BE2C (cell line): Measurements from ENCODE around the gene ZNRD2.

Experiments
- DNase-seq: peaks from one replicate; pipeline ENCODE4 v3.0.0-alpha.2; 2020
- H3K27me3 ChIP-seq: fragments of 250-450 bp; sonication (Bioruptor Pico); 2 replicates; pipeline ENCODE4 v1.5.1; 2020; ENCODE audit warnings: mild to moderate bottlenecking
- H3K36me3 ChIP-seq: fragments of 250-450 bp; sonication (Bioruptor Pico); 2 replicates; pipeline ENCODE4 v1.5.1; 2020; ENCODE audit warnings: mild to moderate bottlenecking
- H3K4me1 ChIP-seq: fragments of 250-450 bp; sonication (Bioruptor Pico); 2 replicates; pipeline ENCODE4 v1.5.1; 2020
- H3K4me3 ChIP-seq: 2 replicates; pipeline ENCODE4 v1.5.1; 2011; ENCODE audit warnings: low read depth, low read length
- H3K9me3 ChIP-seq: fragments of 250-450 bp; sonication (Bioruptor Pico); 2 replicates; pipeline ENCODE4 v1.5.1; 2020
- TF ChIP-seq, protein P1 (sequence below): IDR thresholded peaks from 2 replicates; pipeline ENCODE4 v1.5.1; 2012; ENCODE audit warnings: mild to moderate bottlenecking, low read depth, low read length

Gene ZNRD2

DNA sequence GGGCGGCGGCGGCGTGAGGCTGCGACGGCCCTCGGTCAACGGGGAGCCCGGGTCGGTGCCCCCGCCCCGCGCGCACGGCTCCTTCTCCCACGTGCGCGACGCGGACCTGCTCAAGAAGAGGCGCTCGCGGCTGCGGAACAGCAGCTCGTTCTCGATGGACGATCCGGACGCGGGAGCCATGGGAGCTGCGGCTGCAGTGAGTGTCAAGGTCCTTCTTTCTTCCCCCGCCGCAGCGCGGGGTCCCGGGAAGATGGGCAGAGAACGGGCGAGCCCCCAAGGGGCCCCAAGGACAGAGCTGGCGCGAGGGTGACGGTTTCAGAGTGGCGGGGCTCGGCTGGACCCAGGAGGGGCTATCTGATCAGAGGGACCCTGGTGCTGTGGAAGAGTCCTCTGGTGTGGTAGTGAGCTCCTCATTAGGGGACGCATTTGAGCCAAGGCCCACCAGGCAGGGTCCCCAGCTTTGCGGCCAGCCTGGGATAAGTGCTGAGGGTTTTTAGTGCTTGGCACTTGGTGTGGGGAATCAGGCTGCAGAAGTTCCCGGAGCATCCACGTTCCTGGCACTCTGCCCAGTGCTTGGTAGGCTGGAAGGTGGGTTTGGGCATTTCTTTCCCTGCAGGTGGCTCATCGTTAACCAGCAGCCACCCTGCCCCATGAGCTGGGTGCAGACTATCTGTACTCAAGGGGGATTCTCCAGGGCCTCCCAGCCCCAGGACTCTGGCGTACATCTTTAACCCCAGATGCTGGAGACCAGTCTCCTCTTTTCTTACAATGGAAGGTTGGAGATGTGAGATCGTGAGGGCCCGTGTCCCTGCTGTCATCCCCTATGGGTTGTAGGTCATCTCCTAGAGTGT, 15.3 kb downstream of the ZNRD2 start:
- H3K4me3 ChIP-seq, result no peak overlapping the region
- H3K36me3 ChIP-seq, result no peaks in the 10 kb centered on the region
- no peaks in the 10 kb centered on the region for H3K4me1 ChIP-seq
- H3K27me3 ChIP-seq, result no peaks in the 10 kb centered on the region
- H3K9me3 ChIP-seq, result no peaks in the 10 kb centered on the region
- peak; percentile 34 for DNase-seq
- TF ChIP-seq, protein P1, sequence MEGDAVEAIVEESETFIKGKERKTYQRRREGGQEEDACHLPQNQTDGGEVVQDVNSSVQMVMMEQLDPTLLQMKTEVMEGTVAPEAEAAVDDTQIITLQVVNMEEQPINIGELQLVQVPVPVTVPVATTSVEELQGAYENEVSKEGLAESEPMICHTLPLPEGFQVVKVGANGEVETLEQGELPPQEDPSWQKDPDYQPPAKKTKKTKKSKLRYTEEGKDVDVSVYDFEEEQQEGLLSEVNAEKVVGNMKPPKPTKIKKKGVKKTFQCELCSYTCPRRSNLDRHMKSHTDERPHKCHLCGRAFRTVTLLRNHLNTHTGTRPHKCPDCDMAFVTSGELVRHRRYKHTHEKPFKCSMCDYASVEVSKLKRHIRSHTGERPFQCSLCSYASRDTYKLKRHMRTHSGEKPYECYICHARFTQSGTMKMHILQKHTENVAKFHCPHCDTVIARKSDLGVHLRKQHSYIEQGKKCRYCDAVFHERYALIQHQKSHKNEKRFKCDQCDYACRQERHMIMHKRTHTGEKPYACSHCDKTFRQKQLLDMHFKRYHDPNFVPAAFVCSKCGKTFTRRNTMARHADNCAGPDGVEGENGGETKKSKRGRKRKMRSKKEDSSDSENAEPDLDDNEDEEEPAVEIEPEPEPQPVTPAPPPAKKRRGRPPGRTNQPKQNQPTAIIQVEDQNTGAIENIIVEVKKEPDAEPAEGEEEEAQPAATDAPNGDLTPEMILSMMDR, result no peak

DNA sequence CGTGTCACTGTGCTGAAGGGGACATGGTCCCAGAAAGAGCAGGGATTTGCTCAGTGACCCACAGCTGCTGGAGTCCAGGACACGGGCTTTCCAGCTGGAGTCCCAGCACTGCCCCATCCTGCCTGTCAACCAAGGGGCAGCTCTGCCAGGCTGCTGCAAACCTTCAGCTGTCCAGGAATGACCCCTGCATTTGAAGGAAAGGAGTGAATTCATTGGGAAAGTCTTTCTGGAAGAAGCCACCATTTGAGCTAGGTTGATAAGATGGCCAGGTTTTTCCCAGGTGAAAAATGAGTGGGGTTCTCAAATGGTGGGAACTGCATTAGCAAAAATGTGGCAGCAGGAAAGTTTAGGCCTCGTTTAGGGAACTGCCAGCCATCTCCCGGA, 16.0 kb downstream of the ZNRD2 start:
- Histone ChIP-seq H3K9me3 (no peaks in the 10 kb centered on the region), H3K4me1 (no peaks in the 10 kb centered on the region), H3K36me3 (no peaks in the 10 kb centered on the region), H3K4me3 (no peak overlapping the region), H3K27me3 (no peaks in the 10 kb centered on the region)
- DNase-seq, result no peak
- TF ChIP-seq, protein P1, result no peak

DNA sequence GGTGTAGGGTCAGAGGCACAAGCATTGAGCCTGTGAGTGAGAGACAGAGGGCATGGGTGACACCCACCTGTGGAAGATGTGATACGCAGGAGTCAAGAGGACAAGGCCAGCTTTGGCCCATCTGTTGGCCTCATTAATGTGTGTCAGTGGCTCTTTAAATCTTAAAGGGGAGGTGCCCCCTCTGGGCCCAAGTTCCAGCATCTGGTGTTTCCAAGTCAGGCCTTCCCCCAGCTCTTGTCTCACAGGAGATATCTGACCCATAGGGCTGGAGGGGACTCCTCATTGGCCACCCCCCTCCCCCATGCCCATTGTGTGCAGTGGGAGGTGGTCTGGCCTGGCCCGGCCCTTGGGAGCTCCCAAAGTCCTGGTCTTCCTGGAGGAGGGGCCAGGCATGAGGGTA, 16.4 kb downstream of the ZNRD2 start:
- Histone ChIP-seq H3K4me3 (no peak overlapping the region), H3K4me1 (no peaks in the 10 kb centered on the region), H3K9me3 (no peaks in the 10 kb centered on the region), H3K36me3 (no peaks in the 10 kb centered on the region), H3K27me3 (no peaks in the 10 kb centered on the region)
- TF ChIP-seq, protein P1, result no peak
- DNase-seq, result no peak

DNA sequence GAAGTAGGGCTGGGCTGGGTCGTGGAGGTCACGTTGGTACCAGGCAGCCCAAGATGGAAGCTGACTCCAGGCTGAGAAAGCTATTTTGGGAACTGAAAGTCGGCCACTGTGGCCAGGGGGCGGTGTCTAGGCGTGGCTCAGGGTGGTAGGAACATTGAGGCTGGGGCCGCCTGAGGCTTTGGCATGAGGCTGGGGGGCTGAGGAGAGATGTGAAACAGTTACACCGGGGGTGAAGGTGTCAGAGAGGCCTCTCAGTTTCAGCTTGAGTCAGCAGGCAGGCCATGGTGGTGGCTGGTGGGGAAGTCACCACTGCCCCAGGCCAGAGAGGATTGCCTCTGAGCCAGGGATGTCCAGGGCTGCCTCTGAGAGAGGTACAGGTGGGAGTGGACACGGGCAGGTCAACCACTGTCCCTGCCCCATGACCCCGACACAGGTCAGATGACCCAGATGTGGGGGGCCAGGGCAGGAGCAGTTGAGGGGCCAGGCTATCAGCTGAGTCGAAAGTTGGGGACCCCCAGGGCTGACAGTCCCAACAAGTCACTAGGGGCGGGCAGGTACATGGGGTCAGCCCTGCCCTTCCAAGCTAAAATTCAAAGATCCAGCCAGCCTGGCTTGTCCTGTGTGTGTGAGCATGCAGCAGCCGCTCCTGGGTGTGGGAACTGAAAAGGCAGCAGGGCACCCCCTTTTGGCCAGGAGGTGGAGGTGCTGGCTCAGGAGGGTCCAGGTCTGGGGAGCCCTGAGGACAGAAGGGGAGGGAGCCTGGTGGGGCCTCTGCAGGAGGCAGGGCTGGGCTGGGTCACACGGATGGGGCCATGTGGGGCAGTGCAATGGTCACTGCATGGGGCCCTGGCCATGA, 18.1 kb downstream of the ZNRD2 start:
- Histone ChIP-seq H3K27me3 (no peaks in the 10 kb centered on the region), H3K9me3 (no peaks in the 10 kb centered on the region), H3K4me1 (no peaks in the 10 kb centered on the region), H3K4me3 (no peak overlapping the region), H3K36me3 (no peaks in the 10 kb centered on the region)
- DNase-seq, result peak; percentile 50
- TF ChIP-seq, protein P1, result peak; percentile 48

DNA sequence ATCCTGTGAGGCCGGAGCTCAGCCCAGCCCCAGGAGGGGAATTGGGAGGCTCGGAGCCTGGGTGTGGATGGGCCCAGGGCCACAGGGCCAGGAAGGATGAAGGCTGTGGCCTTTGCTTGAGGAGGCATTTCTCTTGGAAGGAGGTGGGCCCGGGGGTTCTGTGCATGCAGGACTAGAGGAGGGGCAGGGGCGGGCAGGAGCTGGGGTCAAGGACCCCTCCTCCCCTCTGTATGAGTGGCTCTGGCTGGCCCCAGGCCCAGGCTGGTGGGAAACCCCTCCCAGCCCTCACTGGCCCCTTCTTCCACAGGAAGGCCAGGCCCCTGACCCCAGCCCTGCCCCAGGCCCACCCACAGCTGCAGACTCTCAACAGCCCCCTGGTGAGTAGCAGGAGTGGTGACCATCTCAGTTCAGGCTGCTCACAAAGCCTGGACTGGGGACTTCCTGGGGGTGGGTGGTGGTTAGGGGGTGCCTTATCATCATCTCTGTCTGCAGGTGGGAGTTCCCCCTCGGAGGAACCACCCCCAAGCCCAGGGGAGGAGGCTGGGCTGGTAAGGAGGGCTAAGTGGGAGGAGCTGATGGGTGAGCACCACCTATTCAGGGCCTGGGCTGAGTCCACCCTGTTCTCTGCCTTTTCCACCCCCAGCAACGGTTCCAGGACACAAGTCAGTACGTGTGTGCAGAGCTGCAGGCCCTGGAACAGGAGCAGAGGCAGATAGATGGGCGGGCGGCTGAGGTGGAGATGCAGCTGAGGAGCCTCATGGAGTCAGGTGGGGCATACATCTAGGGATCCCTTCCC, 19.4 kb downstream of the ZNRD2 start:
- H3K27me3 ChIP-seq, result no peaks in the 10 kb centered on the region
- no peak overlapping the region for H3K4me3 ChIP-seq
- H3K36me3 ChIP-seq, result no peaks in the 10 kb centered on the region
- no peaks in the 10 kb centered on the region for H3K4me1 ChIP-seq
- TF ChIP-seq, protein P1, result no peak
- no peak for DNase-seq
- no peaks in the 10 kb centered on the region for H3K9me3 ChIP-seq
